Smooth muscle cell (in vitro differentiated cells): ENCODE measurements around the gene POMGNT1. TPM values are rescaled to one million over a fixed set of nuclear protein-coding genes. Genes with fewer than 3 reads are reported as not detected.

Experiments used
- DNase-seq: peaks from one replicate; lab custom pipeline; 2025; ENCODE audit not compliant: unreplicated experiment; lab: John Stamatoyannopoulos, UW
- H2AFZ ChIP-seq: fragments of 200-600 bp; sonication (generic); 2 replicates; pipeline ENCODE4 v1.6.0; 2016; ENCODE audit warnings: antibody characterized with exemption, low read depth, mild to moderate bottlenecking
- H3F3A ChIP-seq: fragments of 200-600 bp; sonication (generic); 2 replicates; pipeline ENCODE4 v1.6.0; 2017; ENCODE audit warnings: antibody characterized with exemption, low read depth
- H3K27ac ChIP-seq: fragments of 200-600 bp; sonication (generic); 2 replicates; pipeline ENCODE4 v1.5.1; 2016; ENCODE audit warnings: low read depth, mild to moderate bottlenecking
- H3K27me3 ChIP-seq: fragments of 200-600 bp; sonication (generic); 2 replicates; pipeline ENCODE4 v1.6.1; 2016; ENCODE audit warnings: low read depth, mild to moderate bottlenecking
- H3K36me3 ChIP-seq: fragments of 200-600 bp; sonication (generic); 2 replicates; pipeline ENCODE4 v1.5.1; 2016; ENCODE audit warnings: low read depth
- H3K4me1 ChIP-seq: fragments of 200-600 bp; sonication (generic); 2 replicates; pipeline ENCODE4 v1.5.1; 2016; ENCODE audit warnings: low read depth
- H3K4me2 ChIP-seq: fragments of 200-600 bp; sonication (generic); 2 replicates; pipeline ENCODE4 v1.6.0; 2016; ENCODE audit warnings: mild to moderate bottlenecking
- H3K4me3 ChIP-seq: fragments of 200-600 bp; sonication (generic); 2 replicates; pipeline ENCODE4 v1.5.1; 2016; ENCODE audit warnings: mild to moderate bottlenecking
- H3K79me2 ChIP-seq: fragments of 200-600 bp; sonication (generic); 2 replicates; pipeline ENCODE4 v1.6.0; 2016; ENCODE audit warnings: low read depth, mild to moderate bottlenecking
- H3K9ac ChIP-seq: fragments of 200-600 bp; sonication (generic); 2 replicates; pipeline ENCODE4 v1.6.0; 2016; ENCODE audit warnings: low read depth
- H3K9me3 ChIP-seq: fragments of 200-600 bp; sonication (generic); replicated peaks from 2 replicates; pipeline ENCODE4 v1.5.1; 2016; ENCODE audit warnings: low read depth
- H4K20me1 ChIP-seq: fragments of 200-600 bp; sonication (generic); 2 replicates; pipeline ENCODE4 v1.6.0; 2016; ENCODE audit warnings: low read depth
- WGBS: methylation state at CpG from one replicate; pipeline ENCODE4 v1.1.7; 2016; ENCODE audit warnings: low lambda C conversion rate; 5-methylcytosine and 5-hydroxymethylcytosine counted together
- polyA plus RNA-seq: library from polyadenylated mRNA; unstranded; fragments of >200 nt; fragmentation: Nextera tagmentation; extraction: Ambion mirVana; gene quantifications from 2 replicates; pipeline ENCODE4 v1.2.1, GENCODE V29; 2016
- total RNA-seq: library from RNA; depleted of rRNA; stranded (reverse); fragments of >200 nt; gene quantifications from 2 replicates; pipeline ENCODE4 v1.2.3, GENCODE V29; 2014
- TF ChIP-seq, protein P1 (sequence below): fragments of 200-600 bp; sonication (generic); IDR thresholded peaks from 2 replicates; pipeline ENCODE4 v1.5.1; 2017; ENCODE audit warnings: borderline replicate concordance, mild to moderate bottlenecking, antibody characterized with exemption; ENCODE audit not compliant: insufficient read depth, poor library complexity, severe bottlenecking

Gene POMGNT1
- total and polyA plus RNA-seq, 2 experiments from 2014 or later = 39.4 to 72.4 TPM

DNA sequence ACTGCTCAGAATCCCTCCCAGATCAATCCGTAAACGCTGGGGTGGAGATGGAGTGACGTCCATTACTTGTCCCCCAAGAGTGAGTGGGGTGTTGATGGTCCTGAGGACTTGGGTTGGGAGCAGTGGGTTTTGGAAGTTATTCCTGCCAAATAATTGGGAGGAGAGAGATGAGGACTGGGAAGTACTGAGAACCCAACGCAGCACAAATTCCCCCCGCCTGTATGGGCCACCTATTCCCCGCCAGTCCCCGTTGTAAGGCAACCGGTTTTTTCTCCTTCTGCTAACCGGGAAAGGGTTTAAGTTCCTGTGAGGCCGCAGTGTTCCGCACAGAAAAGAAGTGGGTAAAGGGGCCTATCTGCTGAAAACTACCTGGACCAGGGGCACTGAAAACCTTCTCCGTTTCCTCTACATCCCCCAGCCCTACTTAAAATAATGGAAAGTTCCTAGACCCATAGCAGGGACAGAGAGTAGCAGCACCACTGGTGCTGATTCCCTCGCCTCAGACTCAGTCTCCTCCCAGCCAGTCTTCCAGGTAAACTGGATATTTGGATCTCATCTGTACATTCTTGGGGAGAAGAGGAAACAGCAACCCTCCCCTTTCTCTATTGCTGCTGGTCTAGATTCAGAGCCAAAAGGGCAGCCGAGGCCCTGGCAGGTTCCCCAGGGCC is 5.6 kb upstream of the POMGNT1 start:
- peaks cover 4% of the 10 kb centered on the region for H3F3A ChIP-seq
- H4K20me1 ChIP-seq = no peaks in the 10 kb centered on the region
- H3K27ac ChIP-seq = no peak overlapping the region
- peak overlapping the region; percentile 92 for H3K4me3 ChIP-seq
- H3K36me3 ChIP-seq = no peaks in the 10 kb centered on the region
- peak overlapping the region; percentile 61 for H3K9ac ChIP-seq
- H3K27me3 ChIP-seq = no peaks in the 10 kb centered on the region
- peak overlapping the region; percentile 99 for H3K4me2 ChIP-seq
- H2AFZ ChIP-seq = peak overlapping the region; percentile 100
- 17% methylated on average over 14 of the region's 14 CpGs for WGBS
- peaks cover 10% of the 10 kb centered on the region for H3K4me1 ChIP-seq
- no peaks in the 10 kb centered on the region for H3K9me3 ChIP-seq
- TF ChIP-seq, protein P1, sequence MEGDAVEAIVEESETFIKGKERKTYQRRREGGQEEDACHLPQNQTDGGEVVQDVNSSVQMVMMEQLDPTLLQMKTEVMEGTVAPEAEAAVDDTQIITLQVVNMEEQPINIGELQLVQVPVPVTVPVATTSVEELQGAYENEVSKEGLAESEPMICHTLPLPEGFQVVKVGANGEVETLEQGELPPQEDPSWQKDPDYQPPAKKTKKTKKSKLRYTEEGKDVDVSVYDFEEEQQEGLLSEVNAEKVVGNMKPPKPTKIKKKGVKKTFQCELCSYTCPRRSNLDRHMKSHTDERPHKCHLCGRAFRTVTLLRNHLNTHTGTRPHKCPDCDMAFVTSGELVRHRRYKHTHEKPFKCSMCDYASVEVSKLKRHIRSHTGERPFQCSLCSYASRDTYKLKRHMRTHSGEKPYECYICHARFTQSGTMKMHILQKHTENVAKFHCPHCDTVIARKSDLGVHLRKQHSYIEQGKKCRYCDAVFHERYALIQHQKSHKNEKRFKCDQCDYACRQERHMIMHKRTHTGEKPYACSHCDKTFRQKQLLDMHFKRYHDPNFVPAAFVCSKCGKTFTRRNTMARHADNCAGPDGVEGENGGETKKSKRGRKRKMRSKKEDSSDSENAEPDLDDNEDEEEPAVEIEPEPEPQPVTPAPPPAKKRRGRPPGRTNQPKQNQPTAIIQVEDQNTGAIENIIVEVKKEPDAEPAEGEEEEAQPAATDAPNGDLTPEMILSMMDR = no peak
- no peaks in the 10 kb centered on the region for H3K79me2 ChIP-seq
- DNase-seq = no peak

DNA sequence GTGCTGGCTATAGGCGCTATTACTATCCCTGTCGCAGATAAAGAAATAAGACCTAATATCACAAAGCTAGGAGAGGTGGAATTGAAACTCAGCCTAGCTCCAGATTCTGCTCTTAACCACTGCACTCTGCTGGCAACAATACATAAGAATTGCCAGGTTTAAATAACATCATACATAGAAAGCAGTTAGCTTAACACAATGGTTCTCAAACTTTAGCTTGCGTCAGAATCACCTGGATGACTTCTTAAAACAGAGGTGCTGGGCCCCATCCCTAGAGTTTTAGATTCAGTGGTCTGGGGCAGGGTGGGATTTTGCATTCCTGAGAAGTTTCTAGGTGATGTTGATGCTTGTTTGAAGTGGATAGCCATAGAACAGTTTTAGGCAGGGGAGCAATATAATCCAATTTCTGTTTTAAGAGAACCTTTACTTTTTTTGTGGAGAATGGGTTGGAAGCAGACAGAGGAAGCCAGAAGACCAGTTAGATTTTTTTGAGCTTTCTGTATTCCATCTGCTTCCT is 1.1 kb upstream of the POMGNT1 start:
- Histone ChIP-seq H2AFZ (no peak overlapping the region), H3K9me3 (no peaks in the 10 kb centered on the region), H3K36me3 (no peaks in the 10 kb centered on the region), H3K4me3 (peak overlapping the region; percentile 93), H3F3A (peaks cover 4% of the 10 kb centered on the region), H3K27ac (no peak overlapping the region), H3K9ac (no peak overlapping the region), H3K27me3 (no peaks in the 10 kb centered on the region), H3K4me2 (peak overlapping the region; percentile 95), H3K4me1 (peaks cover 21% of the 10 kb centered on the region), H4K20me1 (no peaks in the 10 kb centered on the region), H3K79me2 (peaks cover 8% of the 10 kb centered on the region)
- TF ChIP-seq, protein P1 = no peak
- WGBS = 94% methylated on average over 3 of the region's 3 CpGs
- DNase-seq = no peak

DNA sequence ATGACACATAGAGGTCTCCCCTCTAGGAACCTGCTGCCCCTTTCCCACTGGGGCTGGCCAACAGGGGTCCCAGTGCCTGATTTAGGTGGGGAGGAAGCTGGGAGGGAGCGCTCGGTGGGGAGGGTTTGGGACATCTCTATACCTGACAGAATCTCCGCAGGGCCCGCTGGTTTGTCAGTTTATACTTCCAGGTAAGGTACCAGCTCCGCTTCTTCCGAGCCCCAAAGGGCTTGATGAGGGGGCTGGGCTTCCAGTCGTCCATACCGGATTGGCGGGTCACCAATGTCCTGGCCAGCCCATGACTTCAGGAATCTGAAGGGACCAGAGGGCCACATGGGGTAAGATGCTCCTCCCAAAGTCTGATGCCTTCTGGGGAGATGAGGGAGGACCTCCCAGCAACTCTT is 672 bp downstream of the POMGNT1 start:
- Histone ChIP-seq H3K4me3 (peak overlapping the region; percentile 93), H3K9ac (peak overlapping the region; percentile 74), H2AFZ (peak overlapping the region; percentile 97), H3K36me3 (no peaks in the 10 kb centered on the region), H3F3A (peaks cover 4% of the 10 kb centered on the region), H3K4me1 (peaks cover 16% of the 10 kb centered on the region), H4K20me1 (no peaks in the 10 kb centered on the region), H3K4me2 (peak overlapping the region; percentile 93), H3K9me3 (no peaks in the 10 kb centered on the region), H3K27ac (no peak overlapping the region), H3K79me2 (peaks cover 8% of the 10 kb centered on the region), H3K27me3 (no peaks in the 10 kb centered on the region)
- no peak for DNase-seq
- 70% methylated on average over 9 of the region's 9 CpGs for WGBS
- TF ChIP-seq, protein P1 = no peak

DNA sequence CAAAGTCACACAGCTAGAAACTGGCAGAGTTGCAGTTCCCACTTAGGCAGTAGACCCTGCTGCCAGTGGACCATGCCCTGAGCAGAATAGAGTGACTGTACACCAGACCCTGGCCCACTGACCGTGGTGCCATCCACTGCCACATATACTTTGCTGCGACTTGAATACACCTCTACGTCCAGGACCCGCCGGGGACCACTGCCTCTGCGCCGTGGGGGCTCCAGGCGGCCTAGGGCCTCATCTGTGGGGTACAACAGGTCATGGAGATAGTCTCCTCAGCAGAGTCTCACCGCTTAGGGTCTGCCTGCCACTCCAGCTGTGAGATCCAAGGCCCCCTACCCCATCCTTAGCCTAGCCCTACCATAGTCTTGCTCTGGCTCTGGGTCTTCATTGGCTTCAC is 1.6 kb downstream of the POMGNT1 start:
- Histone ChIP-seq H3K9me3 (no peaks in the 10 kb centered on the region), H3K4me2 (no peak overlapping the region), H3K9ac (no peak overlapping the region), H3K27me3 (no peaks in the 10 kb centered on the region), H3F3A (peaks cover 4% of the 10 kb centered on the region), H3K36me3 (no peaks in the 10 kb centered on the region), H3K4me3 (no peak overlapping the region), H2AFZ (no peak overlapping the region), H3K27ac (no peak overlapping the region), H3K79me2 (peaks cover 8% of the 10 kb centered on the region), H4K20me1 (no peaks in the 10 kb centered on the region), H3K4me1 (peaks cover 16% of the 10 kb centered on the region)
- TF ChIP-seq, protein P1 = no peak
- WGBS = 96% methylated on average over 9 of the region's 9 CpGs
- no peak for DNase-seq
